WTC11 (cell line): Measurements from ENCODE around the gene SPATA25. TPM values are rescaled to one million over a fixed set of nuclear protein-coding genes. Genes with fewer than 3 reads are reported as not detected.

Experiments used
- ATAC-seq: fragments of 200-7000 bp; cut with Tn5 transposase; 2 replicates; pipeline ENCODE4 v1.10.0; 2021; ENCODE audit warnings: mild to moderate bottlenecking, moderate library complexity
- CTCF ChIA-PET: fragments of 300-600 bp; sonication (Branson Sonifier 250); formaldehyde crosslinking; loops from one replicate; lab custom pipeline; 2021; ENCODE audit warnings: antibody characterized with exemption; lab: Charles Lee
- POLR2A ChIA-PET: fragments of 350-600 bp; sonication (Branson Sonifier 250); formaldehyde crosslinking; loops from one replicate; lab custom pipeline; 2021; ENCODE audit warnings: antibody characterized with exemption; lab: Charles Lee
- DNase-seq: peaks from one replicate; pipeline ENCODE4 v3.0.0; 2021; ENCODE audit warnings: low spot score
- H3K27ac Mint-ChIP-seq: 2 replicates; pipeline ENCODE4 v1.8.0; 2021; ENCODE audit warnings: mixed read lengths
- H3K27me3 Mint-ChIP-seq: 2 replicates; pipeline ENCODE4 v1.8.0; 2021; ENCODE audit warnings: low read depth, mild to moderate bottlenecking, moderate library complexity, mixed read lengths
- H3K36me3 Mint-ChIP-seq: 2 replicates; pipeline ENCODE4 v1.8.0; 2021; ENCODE audit warnings: mixed read lengths
- H3K4me1 Mint-ChIP-seq: 2 replicates; pipeline ENCODE4 v1.8.0; 2022; ENCODE audit warnings: mixed read lengths
- H3K4me3 Mint-ChIP-seq: 2 replicates; pipeline ENCODE4 v1.8.0; 2021; ENCODE audit warnings: mild to moderate bottlenecking, moderate library complexity, mixed read lengths
- H3K9me3 Mint-ChIP-seq: 2 replicates; pipeline ENCODE4 v1.8.0; 2021; ENCODE audit warnings: mixed read lengths
- ATF2 ChIP-seq: sonication (generic); formaldehyde crosslinking; IDR thresholded peaks from 2 replicates; pipeline ENCODE4 v1.8.1; 2022; ENCODE audit warnings: low read depth, missing genetic modification reagents, borderline replicate concordance
- CBFB ChIP-seq: sonication (generic); formaldehyde crosslinking; IDR thresholded peaks from 2 replicates; pipeline ENCODE4 v1.8.1; 2022; ENCODE audit warnings: mild to moderate bottlenecking, low read depth, missing genetic modification reagents
- CREB1 ChIP-seq: sonication (generic); formaldehyde crosslinking; IDR thresholded peaks from 2 replicates; pipeline ENCODE4 v1.8.0; 2023; ENCODE audit warnings: mild to moderate bottlenecking, missing genetic modification reagents
- E2F4 ChIP-seq: sonication (generic); formaldehyde crosslinking; IDR thresholded peaks from 2 replicates; pipeline ENCODE4 v1.8.1; 2022; ENCODE audit warnings: low read depth, mild to moderate bottlenecking, moderate library complexity, missing genetic modification reagents, borderline replicate concordance
- GRHL2 ChIP-seq: fragments of 250-450 bp; sonication (Bioruptor Pico); IDR thresholded peaks from 2 replicates; pipeline ENCODE4 v1.8.0; 2022; ENCODE audit warnings: mild to moderate bottlenecking, moderate library complexity; ENCODE audit not compliant: insufficient replicate concordance, severe bottlenecking
- HMGA2 ChIP-seq: fragments of 250-450 bp; sonication (Bioruptor Pico); IDR thresholded peaks from 2 replicates; pipeline ENCODE4 v1.4.0; 2021; ENCODE audit warnings: mild to moderate bottlenecking, moderate library complexity
- JAZF1 ChIP-seq: fragments of 250-450 bp; sonication (Bioruptor Pico); IDR thresholded peaks from 2 replicates; pipeline ENCODE4 v1.9.0; 2021; ENCODE audit warnings: moderate library complexity, mild to moderate bottlenecking, inconsistent platforms
- NFE2L1 ChIP-seq: sonication (generic); formaldehyde crosslinking; IDR thresholded peaks from 2 replicates; pipeline ENCODE4 v1.8.1; 2023; ENCODE audit warnings: missing genetic modification reagents
- OVOL2 ChIP-seq: fragments of 250-450 bp; sonication (Bioruptor Pico); IDR thresholded peaks from 2 replicates; pipeline ENCODE4 v1.9.0; 2021; ENCODE audit warnings: mild to moderate bottlenecking, borderline replicate concordance
- PREB ChIP-seq: sonication (generic); formaldehyde crosslinking; IDR thresholded peaks from 2 replicates; pipeline ENCODE4 v1.8.1; 2022; ENCODE audit warnings: mild to moderate bottlenecking, missing genetic modification reagents, moderate library complexity, borderline replicate concordance
- RELA ChIP-seq: sonication (generic); formaldehyde crosslinking; IDR thresholded peaks from 2 replicates; pipeline ENCODE4 v1.8.1; 2022; ENCODE audit warnings: missing genetic modification reagents, mild to moderate bottlenecking, borderline replicate concordance
- RORB ChIP-seq: fragments of 250-450 bp; sonication (Bioruptor Pico); IDR thresholded peaks from 2 replicates; pipeline ENCODE4 v1.9.0; 2021; ENCODE audit warnings: mild to moderate bottlenecking
- TEAD4 ChIP-seq: sonication (generic); formaldehyde crosslinking; IDR thresholded peaks from 2 replicates; pipeline ENCODE4 v1.8.0; 2022; ENCODE audit warnings: mild to moderate bottlenecking, missing genetic modification reagents
- USF1 ChIP-seq: sonication (generic); formaldehyde crosslinking; IDR thresholded peaks from 2 replicates; pipeline ENCODE4 v1.8.0; 2022; ENCODE audit warnings: mild to moderate bottlenecking, missing genetic modification reagents
- ZBTB43 ChIP-seq: sonication (generic); formaldehyde crosslinking; IDR thresholded peaks from 2 replicates; pipeline ENCODE4 v1.8.1; 2023; ENCODE audit warnings: mild to moderate bottlenecking, missing genetic modification reagents
- ZNF423 ChIP-seq: fragments of 250-450 bp; sonication (Bioruptor Pico); IDR thresholded peaks from 2 replicates; pipeline ENCODE4 v2.1.2; 2022; ENCODE audit warnings: mild to moderate bottlenecking, moderate library complexity
- ZNF532 ChIP-seq: fragments of 250-450 bp; sonication (Bioruptor Pico); IDR thresholded peaks from 2 replicates; pipeline ENCODE4 v1.9.0; 2021; ENCODE audit warnings: mild to moderate bottlenecking, borderline replicate concordance
- ZSCAN18 ChIP-seq: fragments of 250-450 bp; sonication (Bioruptor Pico); IDR thresholded peaks from 2 replicates; pipeline ENCODE4 v2.1.2; 2022; ENCODE audit warnings: mild to moderate bottlenecking, moderate library complexity
- total RNA-seq: library from RNA; stranded (reverse); gene quantifications from 3 replicates; pipeline ENCODE4 v1.2.3, GENCODE V29; 2021

SPATA25 gene
- total RNA-seq, 1 experiment from 2014 or later: 3.7 TPM

GRCh38 chr20:45857114-45857881, 30.1 kb downstream of the SPATA25 start, which contains the start of the genes ACOT8 and ZSWIM3 (continued):
- TF ChIP-seq ZSCAN18 (CRISPR knock-in tag): no peak

- H3K27me3 Mint-ChIP-seq: no peaks in the 10 kb centered on the region
- peaks cover 19% of the 10 kb centered on the region; the same call in 1 of the 2 replicates for H3K36me3 Mint-ChIP-seq
- peak; percentile 4 for ATAC-seq
- peak overlapping the region; percentile 94 for H3K27ac Mint-ChIP-seq
- peaks cover 57% of the 10 kb centered on the region for H3K4me1 Mint-ChIP-seq
- ChIA-PET POLR2A (interaction anchor here (1.4 kb wide), 1 partner anchor 37 kb away, joined by 4 read pairs; the partner anchor contains the start of genes CTSA and NEURL2), CTCF (interaction anchor here (0.8 to 3.5 kb wide), 5 partner anchors 29 to 82 kb away, joined by 3 to 19 read pairs (median 6); partner anchors contain the start of genes CTSA and NEURL2)
- peak; percentile 70; the same call in 1 of the 2 replicates for TF ChIP-seq JAZF1
- no peak for TF ChIP-seq TEAD4 (CRISPR knock-in tag)
- DNase-seq: no peak
- peak overlapping the region; percentile 38 for H3K4me3 Mint-ChIP-seq
- H3K9me3 Mint-ChIP-seq: no peaks in the 10 kb centered on the region
Measured at GRCh38 chr20:45853484-45853883, 33.9 kb downstream of the SPATA25 start.

- TF ChIP-seq USF1 (CRISPR knock-in tag) (no peak), ZNF532 (no peak), RORB (CRISPR knock-in tag) (no peak), PREB (CRISPR knock-in tag) (no peak), E2F4 (no peak), ZNF423 (no peak), GRHL2 (CRISPR knock-in tag) (no peak), ATF2 (CRISPR knock-in tag) (no peak), CBFB (no peak), OVOL2 (CRISPR knock-in tag) (no peak), CREB1 (no peak), ZBTB43 (CRISPR knock-in tag) (no peak), NFE2L1 (no peak), HMGA2 (no peak), RELA (CRISPR knock-in tag) (no peak)
- CTCF ChIA-PET: interaction anchor here (0.7 to 3.5 kb wide), 7 partner anchors 11 to 159 kb away, joined by 3 to 19 read pairs (median 5); partner anchors contain the start of genes CTSA, NEURL2 and ZSWIM1
Measured at GRCh38 chr20:45852326-45852725, 35.1 kb downstream of the SPATA25 start.

More at GRCh38 chr20:45852326-45852725, 35.1 kb downstream of the SPATA25 start:
- DNase-seq (no peak), ATAC-seq (no peak)
- Mint-ChIP-seq H3K27me3 (no peaks in the 10 kb centered on the region), H3K9me3 (no peaks in the 10 kb centered on the region), H3K27ac (peak overlapping the region; percentile 60; the same call in 1 of the 2 replicates), H3K4me1 (peaks cover 52% of the 10 kb centered on the region), H3K36me3 (peaks cover 24% of the 10 kb centered on the region; the same call in 1 of the 2 replicates), H3K4me3 (no peak overlapping the region)
- POLR2A ChIA-PET: interaction anchor here (0.7 kb wide), 1 partner anchor 57 kb away, joined by 4 read pairs; no protein-coding TSS in a partner anchor
